ENCODE data around the gene TMEM45B. TPM values are rescaled to one million over a fixed set of nuclear protein-coding genes. Genes with fewer than 3 reads are reported as not detected.
"Not testable (repeated sequence)": the region's sequence is repeated elsewhere in the genome, so short reads cannot be mapped to it uniquely, and the experiment has no call there.

TMEM45B gene
- total and polyA plus RNA-seq, 2 donors (not counting 1 experiment from before 2014, with no cell fraction given) = not detected

- no peaks in the 10 kb centered on the region for H3K4me1 ChIP-seq (ENCODE audit: control insufficient read depth, extremely low read depth, insufficient read depth, low read length)
- H3K36me3 ChIP-seq (ENCODE audit: control insufficient read depth, insufficient read depth, low read length) = no peaks in the 10 kb centered on the region
- no peaks in the 10 kb centered on the region for H3K27me3 ChIP-seq (ENCODE audit: control insufficient read depth, insufficient read depth, low read length)
- H3K4me3 ChIP-seq (replicated peaks in 1 of 4; ENCODE audit: control extremely low read depth in 1 of 4, insufficient read depth in 1 of 4, low read depth in 3 of 4, low read length in 4 of 4) = no peak overlapping the region
- H3K9ac ChIP-seq (ENCODE audit: insufficient read depth, low read length) = no peak overlapping the region
- no peak for DNase-seq (ENCODE audit: low read depth in 2 of 2)
- no peak overlapping the region for H3K27ac ChIP-seq (ENCODE audit: insufficient read depth, low read length)
- H3K79me2 ChIP-seq (ENCODE audit: control insufficient read depth, insufficient read depth, low read length) = no peaks in the 10 kb centered on the region
- H4K20me1 ChIP-seq (ENCODE audit: control insufficient read depth, extremely low read depth, insufficient read depth, low read length) = no peaks in the 10 kb centered on the region
- no peak overlapping the region for H2AFZ ChIP-seq (ENCODE audit: low read length)
- no peaks in the 10 kb centered on the region for H3K9me3 ChIP-seq (ENCODE audit: control insufficient read depth, insufficient read depth, low read depth, low read length)
- no peak for TF ChIP-seq CTCF (conservative IDR thresholded peaks at IDR 0.05 in 1 of 2, IDR thresholded peaks at IDR 0.05 in 1 of 2; ENCODE audit: low read depth in 1 of 2, low read length in 2 of 2)
- TF ChIP-seq EZH2 (IDR thresholded peaks at IDR 0.05; ENCODE audit: low read length, missing control alignments) = no peak
- H3K4me2 ChIP-seq (ENCODE audit: extremely low read depth, insufficient read depth, low read length) = no peak overlapping the region
Observed at GRCh38 chr11:129803533-129803932, 12.1 kb upstream of the TMEM45B start.

GRCh38 chr11:129804012-129804411 lies 11.6 kb upstream of the TMEM45B start:
- no peak overlapping the region for H3K9ac ChIP-seq (ENCODE audit: insufficient read depth, low read length)
- no peak overlapping the region for H3K4me3 ChIP-seq (replicated peaks in 1 of 4; ENCODE audit: control extremely low read depth in 1 of 4, insufficient read depth in 1 of 4, low read depth in 3 of 4, low read length in 4 of 4)
- DNase-seq (ENCODE audit: low read depth in 2 of 2) = no peak
- H3K27me3 ChIP-seq (ENCODE audit: control insufficient read depth, insufficient read depth, low read length) = no peaks in the 10 kb centered on the region
- TF ChIP-seq CTCF (conservative IDR thresholded peaks at IDR 0.05 in 1 of 2, IDR thresholded peaks at IDR 0.05 in 1 of 2; ENCODE audit: low read depth in 1 of 2, low read length in 2 of 2) = no peak
- no peak for TF ChIP-seq EZH2 (IDR thresholded peaks at IDR 0.05; ENCODE audit: low read length, missing control alignments)
- H2AFZ ChIP-seq (ENCODE audit: low read length) = no peak overlapping the region
- no peak overlapping the region for H3K4me2 ChIP-seq (ENCODE audit: extremely low read depth, insufficient read depth, low read length)
- no peaks in the 10 kb centered on the region for H3K4me1 ChIP-seq (ENCODE audit: control insufficient read depth, extremely low read depth, insufficient read depth, low read length)
- H4K20me1 ChIP-seq (ENCODE audit: control insufficient read depth, extremely low read depth, insufficient read depth, low read length) = no peaks in the 10 kb centered on the region
- H3K9me3 ChIP-seq (ENCODE audit: control insufficient read depth, insufficient read depth, low read depth, low read length) = no peaks in the 10 kb centered on the region
- no peaks in the 10 kb centered on the region for H3K36me3 ChIP-seq (ENCODE audit: control insufficient read depth, insufficient read depth, low read length)
- no peak overlapping the region for H3K27ac ChIP-seq (ENCODE audit: insufficient read depth, low read length)
- H3K79me2 ChIP-seq (ENCODE audit: control insufficient read depth, insufficient read depth, low read length) = no peaks in the 10 kb centered on the region

- H3K4me2 ChIP-seq (ENCODE audit: extremely low read depth, insufficient read depth, low read length); H3K4me3 ChIP-seq (replicated peaks in 1 of 4; ENCODE audit: control extremely low read depth in 1 of 4, insufficient read depth in 1 of 4, low read depth in 3 of 4, low read length in 4 of 4); H3K9ac ChIP-seq (ENCODE audit: insufficient read depth, low read length): not testable (repeated sequence)
Observed at GRCh38 chr11:129808241-129808640, 7.4 kb upstream of the TMEM45B start.

More at GRCh38 chr11:129808241-129808640, 7.4 kb upstream of the TMEM45B start:
- H3K27ac ChIP-seq (ENCODE audit: insufficient read depth, low read length); H3K79me2 ChIP-seq (ENCODE audit: control insufficient read depth, insufficient read depth, low read length); H3K36me3 ChIP-seq (ENCODE audit: control insufficient read depth, insufficient read depth, low read length); H3K9me3 ChIP-seq (ENCODE audit: control insufficient read depth, insufficient read depth, low read depth, low read length); H3K27me3 ChIP-seq (ENCODE audit: control insufficient read depth, insufficient read depth, low read length); DNase-seq (ENCODE audit: low read depth in 2 of 2); H3K4me1 ChIP-seq (ENCODE audit: control insufficient read depth, extremely low read depth, insufficient read depth, low read length); H2AFZ ChIP-seq (ENCODE audit: low read length); H4K20me1 ChIP-seq (ENCODE audit: control insufficient read depth, extremely low read depth, insufficient read depth, low read length): not testable (repeated sequence)

Data from fibroblast of lung (primary cell).